Raji (cell line): Measurements from ENCODE around the gene LINGO4.

ENCODE experiments used
- POLR2A ChIP-seq: IDR thresholded peaks from 2 replicates; pipeline ENCODE4 v1.6.1; 2011; ENCODE audit warnings: low read depth, low read length, control low read depth; ENCODE audit not compliant: insufficient read depth

Gene LINGO4

GRCh38 chr1:151825751-151826660 lies 20.8 kb upstream of the LINGO4 start:
- no peak for TF ChIP-seq POLR2A

GRCh38 chr1:151825204-151825603 lies 20.0 kb upstream of the LINGO4 start:
- TF ChIP-seq POLR2A: no peak

GRCh38 chr1:151823175-151823574 lies 18.0 kb upstream of the LINGO4 start:
- no peak for TF ChIP-seq POLR2A

- no peak for TF ChIP-seq POLR2A
Observed at GRCh38 chr1:151822404-151822803, 17.2 kb upstream of the LINGO4 start.

GRCh38 chr1:151820940-151821339 lies 15.7 kb upstream of the LINGO4 start:
- TF ChIP-seq POLR2A: no peak

- TF ChIP-seq POLR2A: no peak
Observed at GRCh38 chr1:151819976-151820623, 14.9 kb upstream of the LINGO4 start.

GRCh38 chr1:151819227-151819835 lies 14.1 kb upstream of the LINGO4 start:
- TF ChIP-seq POLR2A: no peak

- TF ChIP-seq POLR2A: no peak
Observed at GRCh38 chr1:151817353-151817730, 12.1 kb upstream of the LINGO4 start.

GRCh38 chr1:151816548-151817352 lies 11.5 kb upstream of the LINGO4 start:
- no peak for TF ChIP-seq POLR2A

GRCh38 chr1:151815716-151816327 lies 10.6 kb upstream of the LINGO4 start:
- TF ChIP-seq POLR2A: no peak

- TF ChIP-seq POLR2A: no peak
Observed at GRCh38 chr1:151814971-151815545, 9.8 kb upstream of the LINGO4 start.

GRCh38 chr1:151814426-151814825 lies 9.2 kb upstream of the LINGO4 start:
- no peak for TF ChIP-seq POLR2A

GRCh38 chr1:151813271-151813977 lies 8.2 kb upstream of the LINGO4 start:
- no peak for TF ChIP-seq POLR2A

GRCh38 chr1:151811181-151811580 lies 6.0 kb upstream of the LINGO4 start:
- no peak for TF ChIP-seq POLR2A
